Activated CD8-positive, alpha-beta memory T cell treated with anti-CD3 and anti-CD28 coated beads, Interleukin-2, amount 50 U/mL, for 48 hours (primary cell): Measurements from ENCODE around the gene MORN4.
"Not testable (repeated sequence)": the region's sequence is repeated elsewhere in the genome, so short reads cannot be mapped to it uniquely, and the experiment has no call there.

Experiments used
- DNase-seq: peaks from one replicate; pipeline ENCODE4 v3.0.0-alpha.2; 2020

MORN4 gene

GRCh38 chr10:97632949-97633884 is at the start of gene MORN4:
TSS of gene MORN4 (minus strand) at chr10:97633500. CDS start at chr10:97619653, 13,847 bp downstream.
- peak; percentile 94 for DNase-seq

GRCh38 chr10:97682042-97682441 is 48.7 kb upstream of the MORN4 start:
- DNase-seq, result no peak

- DNase-seq, result no peak
These were observed 46.3 kb upstream of the MORN4 start for GRCh38 chr10:97679594-97679993.

DNA sequence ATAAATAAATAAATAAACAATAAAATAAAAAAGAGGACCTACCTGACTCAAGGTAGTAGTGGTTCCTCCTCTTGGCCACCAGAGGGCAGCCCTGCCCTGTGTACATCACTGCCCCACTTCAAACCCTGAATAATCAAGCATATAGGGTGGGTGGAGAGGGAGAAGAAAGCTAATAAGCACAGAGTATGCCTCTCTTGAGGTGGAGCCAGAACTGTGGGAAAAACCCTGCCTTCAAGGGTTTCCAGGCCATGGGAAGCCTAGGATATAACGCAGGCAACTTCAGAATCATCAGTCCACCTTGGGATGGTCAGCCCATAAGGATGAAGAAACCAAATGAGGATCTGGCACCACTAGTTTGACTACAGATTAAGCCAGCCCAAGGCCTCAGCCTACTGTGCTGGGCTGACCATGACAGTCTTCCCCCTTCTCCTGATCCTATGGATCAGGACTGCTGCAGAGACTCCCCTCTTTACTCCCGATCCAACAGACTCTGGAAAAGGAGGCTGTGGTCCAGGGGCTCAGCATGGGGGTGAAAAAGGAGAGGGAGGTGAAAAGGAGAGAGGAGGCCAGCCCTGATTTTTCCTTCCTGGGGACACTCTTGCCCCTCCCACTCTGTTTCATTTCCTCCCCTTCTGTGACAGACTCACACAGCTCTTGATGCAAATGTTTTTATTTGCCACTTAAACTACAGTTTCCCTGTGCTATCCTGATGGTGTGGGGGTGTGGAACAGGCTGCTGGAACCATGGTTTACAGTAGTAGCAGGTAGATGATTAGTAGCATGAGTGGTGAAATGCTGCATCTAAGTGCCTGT is 43.7 kb upstream of the MORN4 start:
- DNase-seq, result no peak

GRCh38 chr10:97675222-97675621 is 41.9 kb upstream of the MORN4 start:
- DNase-seq, result no peak

GRCh38 chr10:97673736-97674525 is 40.6 kb upstream of the MORN4 start:
- no peak for DNase-seq

DNA sequence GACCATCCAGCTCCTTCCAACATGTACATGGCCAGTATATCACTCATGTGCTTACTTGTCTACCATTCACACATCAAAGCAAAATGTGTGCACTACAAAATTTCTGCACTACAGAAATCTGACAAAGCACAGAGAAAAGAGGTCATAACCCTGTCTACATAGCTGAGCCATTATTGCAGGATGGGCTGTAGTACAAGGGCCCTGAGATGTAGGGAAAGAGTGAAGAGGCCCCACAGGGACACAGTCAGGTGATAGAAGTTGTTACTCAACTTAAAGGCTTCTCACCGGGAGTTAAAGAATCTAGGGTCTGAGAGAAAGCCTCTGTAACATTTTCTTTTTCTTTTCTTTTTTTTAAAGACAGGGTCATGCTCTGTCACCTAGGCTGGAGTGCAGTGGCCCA is 36.3 kb upstream of the MORN4 start:
- no peak for DNase-seq

DNA sequence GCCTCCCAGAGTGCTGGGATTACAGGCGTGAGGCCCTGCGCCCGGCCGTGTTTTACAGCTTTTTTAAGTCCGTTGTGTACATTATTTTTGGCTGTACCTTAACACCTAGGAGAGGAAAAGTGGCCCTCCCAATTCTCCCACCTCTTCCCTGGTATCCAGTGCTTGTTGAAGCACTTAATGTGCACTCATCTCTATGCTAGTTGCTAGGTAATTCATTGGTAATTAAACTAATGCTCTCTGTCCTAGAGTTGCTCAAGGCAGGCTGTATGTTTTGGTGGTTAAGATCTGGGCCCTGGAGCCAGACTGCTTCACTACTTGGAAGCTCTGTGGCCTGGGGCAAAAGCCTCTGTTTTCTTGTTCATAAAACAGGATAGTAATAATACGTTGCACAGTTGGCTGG is 34.2 kb upstream of the MORN4 start:
- DNase-seq, result no peak

- no peak for DNase-seq
These were observed 33.7 kb upstream of the MORN4 start for GRCh38 chr10:97666992-97667391.

DNA sequence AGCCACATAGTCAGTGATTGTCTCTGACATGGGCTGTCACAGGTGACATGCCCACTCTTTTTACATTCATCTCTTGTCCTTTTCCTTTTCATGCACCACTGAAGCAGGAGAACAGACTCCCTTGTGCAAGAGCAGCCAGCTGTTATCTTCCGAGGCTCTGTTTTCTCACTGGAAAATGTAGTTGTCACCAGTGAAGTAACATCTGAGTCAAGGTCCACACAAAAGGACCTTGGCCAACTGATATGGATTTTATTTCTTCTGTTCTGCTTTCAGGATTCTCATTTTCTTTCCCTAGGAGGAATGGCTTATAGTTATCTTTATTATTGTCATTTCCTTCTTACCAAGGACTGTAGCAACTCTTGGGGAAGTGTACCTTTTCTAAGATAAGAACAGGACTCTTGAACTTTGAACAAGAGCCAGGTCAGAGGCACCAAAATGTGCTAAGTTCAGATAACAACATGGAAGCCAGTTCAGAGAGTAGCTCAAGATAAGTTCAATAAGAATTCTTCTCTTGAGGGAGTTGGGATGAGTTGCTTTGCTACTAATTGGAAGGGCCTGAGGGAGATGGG is 31.1 kb upstream of the MORN4 start:
- DNase-seq, result no peak

DNA sequence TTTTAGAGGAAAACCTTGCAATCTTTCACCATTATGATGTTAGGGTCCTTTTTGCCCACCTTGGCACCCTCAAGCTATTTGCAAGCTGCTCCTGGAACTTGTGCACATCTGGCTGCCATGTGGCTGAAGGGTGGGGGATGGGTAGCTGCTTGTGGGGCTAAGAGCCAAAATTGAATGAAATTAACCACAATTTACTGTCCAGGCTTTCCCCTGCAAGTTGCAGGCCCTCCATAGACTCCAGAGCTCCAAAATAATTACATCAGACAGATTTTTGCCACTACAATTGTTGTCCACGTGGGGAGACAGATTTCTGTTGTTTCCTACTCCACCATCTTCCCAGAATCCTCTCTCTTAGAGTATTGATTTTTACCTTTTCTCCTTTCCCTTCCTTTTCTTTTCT is 26.3 kb upstream of the MORN4 start:
- no peak for DNase-seq

DNA sequence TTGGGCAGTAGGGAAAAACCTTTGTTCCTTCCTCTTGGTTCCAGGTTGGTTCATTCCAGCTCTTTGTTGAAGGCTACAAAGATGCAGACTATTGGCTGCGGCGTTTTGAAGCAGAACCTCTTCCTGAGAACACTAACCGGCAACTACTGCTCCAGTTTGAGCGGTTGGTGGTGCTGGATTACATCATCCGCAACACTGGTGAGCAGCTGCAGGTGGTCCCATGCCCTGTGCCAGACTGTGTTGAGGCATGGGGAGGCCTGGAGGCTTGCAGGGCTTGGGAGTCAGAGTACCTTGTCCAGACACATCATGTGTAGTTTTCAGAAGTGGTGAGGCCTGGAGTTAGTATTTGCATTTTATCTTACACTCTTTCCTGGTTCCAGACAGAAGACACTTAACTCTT is 23.5 kb upstream of the MORN4 start:
- DNase-seq, result no peak

DNA sequence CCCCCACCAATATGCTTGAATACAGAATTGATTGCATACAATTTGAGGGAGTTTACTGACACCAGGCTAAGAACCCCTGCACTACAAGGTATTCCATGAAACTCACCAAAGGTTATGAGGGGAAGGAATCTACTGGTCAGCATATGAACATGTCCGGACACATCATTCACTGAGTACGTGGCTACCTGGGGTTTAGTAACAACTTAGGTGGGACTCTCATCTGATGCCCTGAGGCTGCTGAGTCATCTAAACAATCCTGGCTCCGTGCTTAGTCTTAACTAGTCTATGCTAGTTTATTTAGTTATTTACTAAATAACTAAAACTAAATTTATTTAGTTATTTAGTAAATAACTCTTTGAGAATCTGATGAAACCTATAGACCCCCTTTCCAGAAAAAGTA is 18.5 kb upstream of the MORN4 start:
- no peak for DNase-seq

GRCh38 chr10:97650726-97651125 is 17.4 kb upstream of the MORN4 start:
- no peak for DNase-seq

DNA sequence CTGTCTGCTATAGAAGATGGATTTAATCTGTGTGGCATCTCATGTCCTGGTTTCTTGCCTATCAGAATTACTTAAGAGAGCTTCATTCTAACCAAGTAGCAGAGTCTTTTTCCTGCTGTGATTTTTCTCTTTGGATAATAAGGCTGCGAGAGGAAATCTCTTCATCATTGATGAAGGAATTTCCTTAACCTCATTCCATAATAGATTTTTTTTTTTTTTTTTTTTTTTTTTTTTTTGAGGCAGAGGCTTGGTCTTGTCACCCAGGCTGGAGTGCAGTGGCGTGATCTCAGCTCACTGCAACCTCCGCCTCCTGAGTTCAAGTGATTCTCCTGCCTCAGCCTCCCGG is 16.1 kb upstream of the MORN4 start:
- not testable (repeated sequence) for DNase-seq

DNA sequence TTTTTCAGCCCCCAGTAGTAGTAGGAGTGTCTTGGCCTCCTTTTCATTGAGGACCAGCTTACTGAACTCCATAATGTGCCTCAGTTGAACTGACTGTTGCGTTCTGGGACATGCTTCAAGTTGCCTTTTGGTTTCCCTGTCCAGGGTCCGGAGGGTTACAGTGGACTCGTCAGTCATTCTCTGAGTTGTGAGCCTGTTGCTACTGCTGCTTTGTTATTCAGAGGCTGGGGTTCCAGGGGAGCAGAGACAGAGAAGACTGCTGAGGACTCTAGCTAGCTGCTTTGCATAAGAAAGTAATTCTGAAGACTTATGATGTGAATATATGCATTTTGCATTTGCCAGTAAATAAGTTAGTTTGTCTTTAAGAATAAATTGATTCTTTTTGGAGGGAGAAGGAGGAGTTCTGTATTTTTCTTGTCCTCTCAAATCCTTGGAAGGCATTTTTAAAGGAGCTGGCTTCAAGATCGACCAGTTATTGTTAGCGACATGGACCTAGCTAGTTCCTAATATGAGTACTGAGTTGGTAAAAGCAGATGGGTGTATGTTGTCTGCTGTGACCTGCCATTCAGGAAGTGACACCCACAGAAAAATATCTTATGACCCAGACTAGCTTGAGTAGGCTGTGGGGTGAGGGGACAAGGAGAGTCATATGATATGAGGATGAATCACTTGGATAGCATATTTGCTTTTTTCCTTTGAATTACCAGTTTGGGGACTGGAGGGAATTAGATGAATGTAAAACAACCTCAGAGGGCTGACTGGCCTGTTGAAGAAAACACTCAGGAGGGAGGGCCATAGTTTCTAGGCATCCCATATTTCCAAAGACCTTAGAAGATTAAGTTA is 15.5 kb upstream of the MORN4 start:
- no peak for DNase-seq

GRCh38 chr10:97647556-97647955 is 14.3 kb upstream of the MORN4 start:
- DNase-seq, result no peak

- DNase-seq, result no peak
These were observed 11.6 kb upstream of the MORN4 start for GRCh38 chr10:97644936-97645335.

GRCh38 chr10:97643441-97643985 is 10.2 kb upstream of the MORN4 start:
- DNase-seq, result no peak

DNA sequence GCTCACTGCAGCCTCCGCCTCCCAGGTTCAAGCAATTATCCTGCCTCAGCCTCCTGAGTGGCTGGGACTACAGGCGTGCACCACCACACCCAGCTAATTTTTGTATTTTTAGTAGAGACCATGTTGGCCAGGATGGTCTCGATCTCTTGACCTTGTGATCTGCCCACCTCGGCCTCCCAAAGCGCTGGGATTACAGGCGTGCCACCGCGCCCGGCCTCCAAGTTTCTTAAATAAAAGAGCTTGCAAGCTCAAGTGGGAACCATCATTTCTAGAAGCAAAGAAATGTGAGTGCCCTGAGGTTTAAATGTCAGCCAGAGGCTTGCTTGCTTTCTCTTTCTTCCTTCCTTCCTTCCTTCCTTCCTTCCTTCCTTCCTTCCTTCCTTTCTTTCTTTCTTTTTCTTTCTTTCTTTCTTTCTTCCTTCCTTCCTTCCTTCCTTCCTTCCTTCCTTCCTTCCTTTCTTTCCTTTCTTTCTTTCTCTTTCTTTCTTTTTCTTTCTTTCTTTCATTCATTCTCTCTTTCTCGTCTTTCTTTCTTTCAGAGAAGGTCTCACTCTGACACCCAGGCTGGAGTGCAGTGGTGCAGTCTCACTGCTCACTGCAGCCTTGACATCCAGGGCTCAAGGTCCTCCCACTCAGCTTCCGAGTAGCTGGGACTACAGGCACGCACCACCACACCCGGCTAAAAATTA is 9.3 kb upstream of the MORN4 start:
- DNase-seq, result not testable (repeated sequence)
